HG02798 (cell line): ENCODE results near the gene CGAS.
A peak's percentile ranks its signal among the peaks of the same experiment; 100 is the strongest.
"Not testable (repeated sequence)": the region's sequence is repeated elsewhere in the genome, so short reads cannot be mapped to it uniquely, and the experiment has no call there.

Experiments
- ATAC-seq: cut with Tn5 transposase; IDR thresholded peaks from one replicate; pipeline ENCODE4 v1.9.1; 2021; ENCODE audit warnings: mild to moderate bottlenecking; ENCODE audit not compliant: unreplicated experiment, poor library complexity

CGAS gene

GRCh38 chr6:73400656-73401055, 51.4 kb downstream of the CGAS start:
- no peak for ATAC-seq

- no peak for ATAC-seq
These were observed 56.2 kb downstream of the CGAS start for GRCh38 chr6:73395875-73396274.

- peak; percentile 82 for ATAC-seq
These were observed 57.3 kb downstream of the CGAS start, which contains the start of gene DDX43 for GRCh38 chr6:73394577-73395354. TSS of gene DDX43 (plus strand) at chr6:73394828. CDS start at chr6:73394906, 78 bp downstream.

- ATAC-seq, result no peak
These were observed 58.8 kb downstream of the CGAS start for GRCh38 chr6:73393278-73393677.

GRCh38 chr6:73392188-73392587, 59.9 kb downstream of the CGAS start:
- not testable (repeated sequence) for ATAC-seq

GRCh38 chr6:73391675-73392074, 60.4 kb downstream of the CGAS start:
- no peak for ATAC-seq

GRCh38 chr6:73389854-73390253, 62.2 kb downstream of the CGAS start:
- ATAC-seq, result no peak

- peak; percentile 84 for ATAC-seq
These were observed 63.1 kb downstream of the CGAS start for GRCh38 chr6:73388800-73389512.

- peak; percentile 20 for ATAC-seq
These were observed 63.7 kb downstream of the CGAS start for GRCh38 chr6:73388433-73388799.

GRCh38 chr6:73382462-73383113, 69.5 kb downstream of the CGAS start:
- ATAC-seq, result no peak

- ATAC-seq, result not testable (repeated sequence)
These were observed 70.6 kb downstream of the CGAS start for GRCh38 chr6:73381531-73381930.

- no peak for ATAC-seq
These were observed 74.9 kb downstream of the CGAS start for GRCh38 chr6:73377225-73377624.

GRCh38 chr6:73375216-73375615, 76.9 kb downstream of the CGAS start:
- no peak for ATAC-seq
